Measurements from ENCODE around the gene CELSR1.
A peak's percentile ranks its signal among the peaks of the same experiment; 100 is the strongest.

The CELSR1 gene

DNA sequence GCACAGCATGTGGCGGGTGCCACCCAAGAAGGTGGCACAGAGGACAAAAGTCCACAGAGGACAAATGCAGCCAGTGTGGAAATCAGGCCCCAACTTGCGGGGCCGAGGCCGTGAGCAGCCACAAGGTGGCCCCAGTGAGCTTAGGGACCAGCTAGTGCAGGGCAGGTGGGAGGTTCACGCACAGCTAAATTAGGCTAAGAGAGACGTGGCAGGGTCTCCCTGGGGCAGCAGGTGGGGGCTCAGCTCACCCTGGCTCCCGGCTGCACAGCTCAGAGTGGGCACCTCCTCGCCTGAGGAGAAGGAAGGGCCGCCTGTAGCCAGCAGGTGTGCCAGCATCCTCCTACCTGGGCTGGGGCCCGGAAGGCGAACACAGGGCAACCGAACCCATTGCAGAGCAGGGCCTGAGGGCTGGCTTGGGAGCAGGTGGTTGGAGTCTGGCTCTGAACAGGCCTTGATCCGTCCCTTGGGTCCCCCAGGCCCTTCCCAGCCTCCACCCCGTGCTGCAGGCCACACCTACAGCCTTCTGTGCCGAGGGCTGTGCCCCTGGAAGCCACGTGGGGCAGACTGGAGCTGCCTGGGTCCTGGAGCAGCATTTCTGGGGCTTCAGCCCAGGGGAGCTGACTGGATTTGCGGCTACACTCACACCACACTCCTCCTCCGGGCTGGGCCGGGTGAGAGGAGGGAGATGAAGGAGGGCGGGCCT lies 26.1 kb upstream of the CELSR1 start:
- in situ Hi-C loops (cut with MboI; ENCODE audit: low sequenced_read_pairs, unreplicated experiment): loop anchor here (10.0 kb wide), 1 partner anchor 121 kb away; no protein-coding TSS in a partner anchor
- peak; percentile 87 for DNase-seq (ENCODE audit: low spot score)
- TF ChIP-seq CTCF (IDR thresholded peaks at IDR 0.05; ENCODE audit: borderline replicate concordance, control extremely low read depth, extremely low read depth, insufficient read depth, missing control alignments): peak; percentile 87

DNA sequence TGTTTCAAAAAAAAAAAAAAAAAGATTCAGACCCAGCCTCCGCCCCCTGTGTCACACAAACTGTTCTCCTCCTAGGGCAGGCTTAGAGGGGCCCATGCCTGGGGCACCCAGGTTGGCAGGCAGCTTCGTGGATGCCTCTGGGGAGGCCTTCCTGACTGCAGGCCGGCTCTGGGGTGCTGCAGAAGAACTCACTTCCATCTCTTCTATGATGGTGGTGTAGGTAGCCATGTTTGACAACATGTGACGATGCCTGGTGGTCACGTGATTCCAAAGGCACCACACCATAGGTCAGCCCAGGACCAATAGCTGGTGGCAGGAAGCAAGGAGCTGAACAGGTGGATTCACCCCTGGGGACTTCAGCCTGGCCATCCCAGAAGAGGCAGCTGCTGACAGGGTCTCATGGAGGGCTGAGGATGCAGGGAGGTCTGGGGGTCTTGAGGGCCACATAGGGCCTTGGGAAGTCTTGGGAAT lies 24.1 kb upstream of the CELSR1 start:
- DNase-seq (ENCODE audit: low spot score): peak; percentile 85
- in situ Hi-C loops (cut with MboI; ENCODE audit: low sequenced_read_pairs, unreplicated experiment): loop anchor here (10.0 kb wide), 1 partner anchor 123 kb away; no protein-coding TSS in a partner anchor
- TF ChIP-seq CTCF (IDR thresholded peaks at IDR 0.05; ENCODE audit: borderline replicate concordance, control extremely low read depth, extremely low read depth, insufficient read depth, missing control alignments): no peak

GRCh38 chr22:46560696-46561295 lies 23.4 kb upstream of the CELSR1 start:
- in situ Hi-C loops (cut with MboI; ENCODE audit: low sequenced_read_pairs, unreplicated experiment): loop anchor here (10.0 kb wide), 1 partner anchor 124 kb away; no protein-coding TSS in a partner anchor

DNA sequence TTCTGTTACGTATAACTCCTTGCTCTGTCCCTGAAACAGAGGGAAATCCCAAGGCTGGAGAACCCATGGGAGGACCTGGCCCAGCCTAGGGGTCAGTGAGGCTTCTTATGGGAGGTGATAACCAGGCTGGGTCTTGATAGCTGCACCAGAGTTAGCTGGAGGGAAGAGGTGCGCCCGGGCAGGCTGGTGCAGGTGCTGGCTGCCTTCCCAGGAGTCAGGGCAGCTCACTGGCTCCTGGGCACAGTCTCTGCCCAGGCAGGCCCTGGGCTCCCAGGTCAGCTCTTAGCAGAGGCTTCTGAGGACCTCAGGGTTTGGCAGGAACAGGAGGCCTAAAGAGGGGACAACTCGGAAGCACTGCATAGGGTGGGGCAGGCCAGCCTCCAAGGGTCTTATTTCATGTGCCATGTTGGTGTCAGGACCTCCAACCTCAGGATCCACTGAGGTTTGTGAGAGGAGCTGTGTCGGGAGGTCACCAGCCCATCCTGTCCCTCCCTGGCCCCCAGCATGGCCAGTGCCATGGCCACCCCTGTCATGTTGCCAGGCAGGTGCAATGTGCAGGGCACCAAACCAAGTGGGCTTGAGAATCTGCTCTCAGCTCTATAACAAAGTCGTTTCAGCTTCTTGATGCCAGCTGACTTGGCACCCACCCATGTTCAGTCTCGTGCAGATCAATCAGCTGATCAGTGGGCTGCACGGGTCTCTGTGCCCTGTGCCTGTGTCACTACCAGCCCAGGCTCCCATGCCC lies 20.5 kb upstream of the CELSR1 start:
- TF ChIP-seq CTCF (IDR thresholded peaks at IDR 0.05; ENCODE audit: borderline replicate concordance, control extremely low read depth, extremely low read depth, insufficient read depth, missing control alignments): no peak
- DNase-seq (ENCODE audit: low spot score): no peak
- in situ Hi-C loops (cut with MboI; ENCODE audit: low sequenced_read_pairs, unreplicated experiment): no loop called here

More at GRCh38 chr22:46560696-46561295, 23.4 kb upstream of the CELSR1 start:
- no peak for TF ChIP-seq CTCF (IDR thresholded peaks at IDR 0.05; ENCODE audit: borderline replicate concordance, control extremely low read depth, extremely low read depth, insufficient read depth, missing control alignments)
- no peak for DNase-seq (ENCODE audit: low spot score)

- in situ Hi-C loops (cut with MboI; ENCODE audit: low sequenced_read_pairs, unreplicated experiment): no loop called here
- TF ChIP-seq CTCF (IDR thresholded peaks at IDR 0.05; ENCODE audit: borderline replicate concordance, control extremely low read depth, extremely low read depth, insufficient read depth, missing control alignments): no peak
- no peak for DNase-seq (ENCODE audit: low spot score)
Measured at GRCh38 chr22:46556775-46557174, 19.4 kb upstream of the CELSR1 start.

GRCh38 chr22:46553189-46553588 lies 15.8 kb upstream of the CELSR1 start:
- in situ Hi-C loops (cut with MboI; ENCODE audit: low sequenced_read_pairs, unreplicated experiment): no loop called here
- DNase-seq (ENCODE audit: low spot score): no peak
- TF ChIP-seq CTCF (IDR thresholded peaks at IDR 0.05; ENCODE audit: borderline replicate concordance, control extremely low read depth, extremely low read depth, insufficient read depth, missing control alignments): no peak
